GM12878 (cell line): Measurements from ENCODE around the gene AGR3.

Experiments used
- EZH2 ChIP-seq: IDR thresholded peaks from 2 replicates; pipeline ENCODE4 v1.6.1; 2012; ENCODE audit warnings: low read depth, mild to moderate bottlenecking, control low read depth, inconsistent platforms, low read length, borderline replicate concordance; ENCODE audit not compliant: control insufficient read depth
- RAD21 ChIP-seq: IDR thresholded peaks from 2 replicates; pipeline ENCODE4 v1.6.1; 2011; ENCODE audit warnings: mild to moderate bottlenecking, low read depth, low read length, moderate library complexity; ENCODE audit not compliant: insufficient read depth
- TF ChIP-seq, protein P1 (sequence below), 3 experiments: IDR thresholded peaks in 2 of 3; conservative IDR thresholded peaks in 1 of 3; 2 replicates each; pipeline ENCODE4 v1.5.1; 2011; ENCODE audit warnings: low read depth in 3 of 3, low read length in 3 of 3, mild to moderate bottlenecking in 3 of 3, control low read depth in 2 of 3, moderate library complexity in 2 of 3, inconsistent platforms in 1 of 3, mixed read lengths in 1 of 3; ENCODE audit not compliant: control insufficient read depth in 2 of 3, insufficient read depth in 1 of 3; ENCODE audit errors: extremely low read depth in 1 of 3
- TF ChIP-seq, protein P2 (sequence below): IDR thresholded peaks from 2 replicates; pipeline ENCODE4 v1.6.1; 2011; ENCODE audit warnings: low read depth, low read length, improper control_type of control experiment, borderline replicate concordance
- TF ChIP-seq, protein P3 (sequence below): IDR thresholded peaks from 2 replicates; pipeline ENCODE4 v1.6.1; 2011; ENCODE audit warnings: borderline replicate concordance, low read depth, mild to moderate bottlenecking, moderate library complexity, low read length; ENCODE audit not compliant: insufficient read depth, poor library complexity, severe bottlenecking

DNA sequence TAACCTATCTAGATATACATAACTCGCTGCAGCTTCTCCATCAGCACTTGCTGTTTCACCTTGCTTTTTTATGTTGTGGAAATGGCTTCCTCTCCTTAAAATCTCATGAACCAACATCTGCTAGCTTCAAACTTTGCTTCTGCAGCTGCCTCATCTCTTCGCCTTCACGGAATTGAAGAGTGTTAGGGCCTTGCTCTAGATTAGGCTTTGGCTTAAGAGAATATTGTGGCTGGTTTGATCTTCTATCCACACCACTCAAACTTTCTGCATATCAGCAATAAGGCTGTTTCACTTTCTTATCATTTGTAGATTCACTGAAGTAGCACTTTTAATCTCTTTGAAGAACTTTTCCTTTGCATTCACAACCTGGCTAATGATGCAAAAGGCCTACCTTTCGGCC, 49.2 kb upstream of the AGR3 start:
- TF ChIP-seq RAD21 (no peak), EZH2 (no peak)
- TF ChIP-seq, protein P1, sequence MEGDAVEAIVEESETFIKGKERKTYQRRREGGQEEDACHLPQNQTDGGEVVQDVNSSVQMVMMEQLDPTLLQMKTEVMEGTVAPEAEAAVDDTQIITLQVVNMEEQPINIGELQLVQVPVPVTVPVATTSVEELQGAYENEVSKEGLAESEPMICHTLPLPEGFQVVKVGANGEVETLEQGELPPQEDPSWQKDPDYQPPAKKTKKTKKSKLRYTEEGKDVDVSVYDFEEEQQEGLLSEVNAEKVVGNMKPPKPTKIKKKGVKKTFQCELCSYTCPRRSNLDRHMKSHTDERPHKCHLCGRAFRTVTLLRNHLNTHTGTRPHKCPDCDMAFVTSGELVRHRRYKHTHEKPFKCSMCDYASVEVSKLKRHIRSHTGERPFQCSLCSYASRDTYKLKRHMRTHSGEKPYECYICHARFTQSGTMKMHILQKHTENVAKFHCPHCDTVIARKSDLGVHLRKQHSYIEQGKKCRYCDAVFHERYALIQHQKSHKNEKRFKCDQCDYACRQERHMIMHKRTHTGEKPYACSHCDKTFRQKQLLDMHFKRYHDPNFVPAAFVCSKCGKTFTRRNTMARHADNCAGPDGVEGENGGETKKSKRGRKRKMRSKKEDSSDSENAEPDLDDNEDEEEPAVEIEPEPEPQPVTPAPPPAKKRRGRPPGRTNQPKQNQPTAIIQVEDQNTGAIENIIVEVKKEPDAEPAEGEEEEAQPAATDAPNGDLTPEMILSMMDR (IDR thresholded peaks at IDR 0.05 in 2 of 3, conservative IDR thresholded peaks at IDR 0.05 in 1 of 3; ENCODE audit: control insufficient read depth in 2 of 3, extremely low read depth in 1 of 3, insufficient read depth in 1 of 3, low read depth in 3 of 3, low read length in 3 of 3): no peak
- TF ChIP-seq, protein P2, sequence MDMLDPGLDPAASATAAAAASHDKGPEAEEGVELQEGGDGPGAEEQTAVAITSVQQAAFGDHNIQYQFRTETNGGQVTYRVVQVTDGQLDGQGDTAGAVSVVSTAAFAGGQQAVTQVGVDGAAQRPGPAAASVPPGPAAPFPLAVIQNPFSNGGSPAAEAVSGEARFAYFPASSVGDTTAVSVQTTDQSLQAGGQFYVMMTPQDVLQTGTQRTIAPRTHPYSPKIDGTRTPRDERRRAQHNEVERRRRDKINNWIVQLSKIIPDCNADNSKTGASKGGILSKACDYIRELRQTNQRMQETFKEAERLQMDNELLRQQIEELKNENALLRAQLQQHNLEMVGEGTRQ: no peak
- TF ChIP-seq, protein P3, sequence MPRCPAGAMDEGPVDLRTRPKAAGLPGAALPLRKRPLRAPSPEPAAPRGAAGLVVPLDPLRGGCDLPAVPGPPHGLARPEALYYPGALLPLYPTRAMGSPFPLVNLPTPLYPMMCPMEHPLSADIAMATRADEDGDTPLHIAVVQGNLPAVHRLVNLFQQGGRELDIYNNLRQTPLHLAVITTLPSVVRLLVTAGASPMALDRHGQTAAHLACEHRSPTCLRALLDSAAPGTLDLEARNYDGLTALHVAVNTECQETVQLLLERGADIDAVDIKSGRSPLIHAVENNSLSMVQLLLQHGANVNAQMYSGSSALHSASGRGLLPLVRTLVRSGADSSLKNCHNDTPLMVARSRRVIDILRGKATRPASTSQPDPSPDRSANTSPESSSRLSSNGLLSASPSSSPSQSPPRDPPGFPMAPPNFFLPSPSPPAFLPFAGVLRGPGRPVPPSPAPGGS: no peak
